NCI-H774 (cell line): ENCODE results near the gene NUDC.

ENCODE experiments used
- DNase-seq: peaks from one replicate; lab custom pipeline; 2025; lab: John Stamatoyannopoulos, UW

NUDC gene

DNA sequence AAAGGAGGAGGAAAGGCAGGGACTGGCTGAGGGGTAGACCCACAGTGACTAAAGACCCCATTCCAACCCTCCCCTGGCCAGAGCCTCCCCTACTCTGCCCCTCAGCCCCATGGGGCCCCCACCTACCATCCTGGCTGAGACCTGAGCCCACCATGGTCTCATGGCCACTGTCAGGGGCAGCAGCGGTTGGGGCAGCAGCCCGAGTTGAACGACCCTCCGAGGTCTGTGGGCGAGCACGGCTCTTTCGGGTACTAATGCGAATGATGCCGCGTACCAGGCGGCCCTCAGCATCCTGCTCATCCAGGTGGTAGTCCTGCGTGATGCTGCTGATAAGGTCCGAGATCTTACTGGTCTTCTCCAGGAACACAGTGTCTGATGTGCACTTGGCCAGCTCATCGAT, 29.7 kb downstream of the NUDC start:
- no peak for DNase-seq

DNA sequence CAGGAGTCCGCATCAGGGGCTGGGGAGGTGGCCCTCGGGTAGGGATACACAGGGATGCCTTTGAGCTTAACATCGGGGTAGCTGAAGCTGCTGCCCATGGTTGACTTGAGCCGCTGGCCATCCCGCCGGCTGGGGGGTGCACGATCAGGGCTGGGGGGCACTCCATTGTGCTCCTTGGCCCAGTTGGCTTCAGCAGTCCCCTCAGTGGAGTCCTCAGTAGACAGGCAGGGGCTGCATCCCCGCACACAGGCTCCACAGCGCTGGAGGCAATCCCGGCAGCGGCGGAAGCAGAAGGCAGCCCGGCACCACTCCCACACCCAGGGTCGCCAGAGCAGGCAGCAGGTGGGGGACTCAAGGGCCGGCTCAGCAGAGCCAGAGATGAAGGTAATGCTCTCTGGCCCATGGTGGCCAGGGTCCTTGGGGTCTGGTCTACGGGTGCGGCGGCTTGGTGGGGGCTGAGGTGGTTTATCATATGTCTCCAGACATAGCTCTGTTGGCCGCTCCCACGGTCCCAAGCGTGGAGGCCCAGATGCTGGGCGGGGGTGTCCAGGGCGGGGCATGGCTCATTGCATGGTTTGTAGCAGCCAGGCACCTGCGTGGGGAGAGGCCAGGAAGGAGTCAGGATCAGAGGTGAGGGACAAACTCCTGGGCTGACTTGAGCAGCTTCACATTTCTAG, 30.4 kb downstream of the NUDC start:
- DNase-seq: no peak

DNA sequence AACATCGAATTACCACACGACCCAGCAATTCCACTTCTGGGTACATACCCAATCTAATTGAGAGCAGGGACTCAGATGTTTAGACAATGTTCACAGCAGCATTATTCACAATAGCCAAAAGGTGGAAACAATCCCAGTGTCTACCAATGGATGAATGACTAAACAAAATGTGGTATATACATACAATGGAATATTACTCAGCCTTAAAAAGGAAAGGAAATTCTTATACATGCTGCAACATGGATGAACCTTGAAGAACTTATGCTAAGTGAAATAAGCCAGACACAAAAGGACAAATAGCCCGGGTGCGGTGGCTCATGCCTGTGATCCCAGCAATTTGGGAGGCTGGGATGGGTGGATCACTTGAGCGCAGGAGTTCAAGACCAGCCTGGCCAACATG, 31.8 kb downstream of the NUDC start:
- no peak for DNase-seq

DNA sequence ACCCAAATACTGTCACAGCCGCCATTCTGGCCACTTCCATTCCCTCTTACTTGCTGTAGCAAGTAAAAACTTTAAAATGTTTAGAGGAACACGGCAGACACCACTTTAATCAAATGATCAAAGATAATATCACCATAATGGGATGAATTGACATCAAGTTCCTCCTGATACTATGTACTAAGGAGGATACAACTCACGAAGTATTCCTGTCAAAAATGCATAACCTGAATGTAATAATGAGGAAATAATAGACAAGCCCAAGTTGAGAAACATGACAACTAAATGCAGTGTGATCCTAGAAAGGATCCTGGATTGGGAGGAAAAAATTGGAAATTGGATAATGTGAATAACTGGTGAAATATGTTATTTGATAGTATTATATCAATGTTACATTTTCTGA, 34.8 kb downstream of the NUDC start:
- DNase-seq: no peak

DNA sequence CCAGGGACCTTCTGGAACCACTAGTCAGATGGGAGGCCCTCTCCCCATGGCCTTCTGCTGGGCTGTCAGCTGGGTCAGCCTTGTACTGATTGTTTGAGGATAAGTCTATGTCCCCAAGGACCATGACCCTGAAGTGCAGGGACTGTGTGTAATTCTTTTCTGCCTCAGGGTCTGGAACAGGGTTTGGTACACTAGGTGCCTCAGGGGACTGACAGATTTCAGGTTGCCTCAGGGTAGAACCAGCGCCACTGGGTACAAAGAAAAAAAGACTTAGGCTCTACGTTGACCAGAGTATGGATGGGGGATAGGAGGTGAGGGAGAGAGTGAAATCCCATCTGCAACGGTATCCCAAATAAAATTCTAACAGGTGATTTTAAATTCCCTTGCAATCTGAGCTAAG, 35.8 kb downstream of the NUDC start:
- no peak for DNase-seq

DNA sequence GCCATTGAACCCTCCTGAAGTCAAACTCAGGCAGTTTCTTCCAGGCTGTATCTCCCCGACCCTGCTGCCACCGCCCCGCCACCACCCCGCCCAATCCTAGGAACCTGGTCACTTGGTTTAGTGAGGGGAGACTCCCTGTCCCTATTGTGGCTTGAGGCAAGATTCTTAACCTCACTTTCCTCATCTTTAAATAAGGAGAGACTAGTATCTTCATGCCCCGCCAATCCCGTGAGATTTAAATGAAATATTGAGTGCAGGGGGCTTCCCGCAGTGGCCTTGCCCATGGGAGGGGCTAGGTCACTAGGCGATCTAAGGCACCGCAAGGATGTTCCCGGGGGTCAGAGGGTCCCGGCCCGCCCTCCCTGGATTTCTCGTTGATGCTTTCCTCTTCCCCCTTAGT, 37.7 kb downstream of the NUDC start:
- no peak for DNase-seq

DNA sequence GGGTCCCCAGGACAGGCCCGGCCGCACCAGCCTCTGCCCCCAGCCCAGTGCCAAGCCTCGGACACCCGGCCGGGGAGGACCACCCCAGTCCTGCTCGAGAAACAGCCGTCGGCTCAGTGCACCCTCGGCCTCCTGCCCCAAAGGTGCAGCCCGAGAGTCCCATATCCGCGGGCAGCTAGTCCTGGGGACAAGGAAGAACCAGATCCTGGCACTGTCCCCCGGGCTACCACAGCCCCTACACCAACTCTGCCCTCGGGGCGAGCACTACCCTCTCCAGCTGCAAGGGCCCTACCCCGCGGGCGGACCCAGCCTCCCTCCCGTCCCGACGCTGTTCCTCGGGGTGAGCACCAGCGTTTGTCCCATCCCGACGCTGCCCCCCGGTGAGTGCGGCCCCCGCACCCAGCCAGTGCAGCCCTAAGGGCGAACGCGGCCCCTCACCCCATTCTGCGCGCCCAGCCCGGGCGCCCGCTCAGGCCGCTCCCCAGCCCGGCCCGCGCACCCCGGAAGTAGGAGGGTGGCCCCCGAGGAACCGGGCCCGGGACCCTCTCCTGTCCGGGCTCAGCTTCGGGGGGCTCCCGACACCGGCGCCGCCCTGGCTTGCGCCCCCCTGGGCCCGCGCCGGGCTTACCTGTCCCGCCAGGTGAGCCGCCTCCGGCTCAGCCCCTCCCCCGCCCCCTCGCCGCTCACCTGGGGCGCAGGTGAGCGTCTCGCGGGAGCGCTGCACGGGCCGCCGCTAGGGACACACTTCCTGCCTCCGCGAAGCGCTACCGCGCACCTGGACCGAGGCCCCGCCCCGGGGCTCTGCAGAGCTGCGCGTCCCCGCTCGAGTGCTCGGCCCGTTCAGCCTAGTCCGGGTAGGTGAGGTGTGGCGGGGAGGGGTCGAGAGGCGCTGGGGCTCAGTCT, 38.4 kb downstream of the NUDC start, which contains the start of gene KDF1:
KDF1 (minus strand) TSS at position 747 of the 903 bp plus-strand sequence. CDS start 8,088 bp downstream, outside the sequence.
- peak; percentile 53 for DNase-seq

DNA sequence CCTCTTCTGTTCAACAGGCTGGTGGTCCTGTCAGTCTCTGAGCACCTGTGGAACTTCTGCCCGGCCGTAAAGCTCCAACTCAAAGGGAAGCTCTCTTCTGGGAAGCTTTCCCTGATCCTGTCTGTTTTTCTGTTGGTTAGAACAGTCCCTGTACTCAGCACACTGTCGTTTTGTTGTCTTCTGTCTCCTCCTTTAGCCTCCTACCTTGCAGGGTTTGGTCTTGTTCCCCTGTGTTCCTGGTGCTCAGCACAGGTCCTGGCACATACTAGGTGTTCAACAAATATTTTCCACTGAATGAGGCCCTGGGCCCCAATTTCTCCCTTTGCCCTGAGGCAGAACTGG, 39.1 kb downstream of the NUDC start:
- DNase-seq: no peak

DNA sequence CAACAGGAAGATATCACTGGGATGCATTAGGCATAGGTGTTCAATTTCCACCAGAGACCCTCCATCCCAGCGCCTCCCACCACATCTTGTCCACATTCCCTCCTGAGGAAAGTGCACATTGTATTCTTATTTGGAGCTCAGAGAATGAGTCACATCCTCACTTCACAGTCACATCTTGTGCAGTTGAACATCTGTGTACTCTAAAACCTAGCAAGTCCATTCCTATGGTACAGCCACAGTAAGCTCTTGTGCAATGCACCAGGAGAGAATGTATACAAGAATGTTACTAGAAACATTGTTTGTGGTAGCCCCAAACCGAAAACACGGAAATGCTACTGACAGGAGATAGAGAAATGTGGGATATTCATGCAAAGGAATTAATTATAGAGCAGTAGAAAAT, 40.3 kb downstream of the NUDC start:
- DNase-seq: no peak

DNA sequence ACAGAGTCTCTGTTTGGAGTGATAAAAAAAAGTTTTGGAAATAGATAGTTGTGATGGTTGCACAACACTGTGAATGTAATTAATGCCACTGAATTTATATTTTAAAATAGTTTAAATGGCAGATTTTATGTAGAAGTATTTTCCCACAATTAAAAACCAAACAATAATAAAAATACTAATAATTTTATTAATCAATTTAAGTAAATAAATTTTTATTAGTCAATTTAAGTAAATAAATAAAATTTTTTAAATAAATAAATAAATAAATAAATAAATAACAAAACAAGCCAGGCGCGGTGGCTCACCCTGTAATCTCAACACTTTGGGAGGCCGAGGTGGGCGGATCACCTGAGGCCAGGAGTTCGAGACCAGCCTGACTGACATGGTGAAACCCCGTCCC, 43.7 kb downstream of the NUDC start:
- no peak for DNase-seq

DNA sequence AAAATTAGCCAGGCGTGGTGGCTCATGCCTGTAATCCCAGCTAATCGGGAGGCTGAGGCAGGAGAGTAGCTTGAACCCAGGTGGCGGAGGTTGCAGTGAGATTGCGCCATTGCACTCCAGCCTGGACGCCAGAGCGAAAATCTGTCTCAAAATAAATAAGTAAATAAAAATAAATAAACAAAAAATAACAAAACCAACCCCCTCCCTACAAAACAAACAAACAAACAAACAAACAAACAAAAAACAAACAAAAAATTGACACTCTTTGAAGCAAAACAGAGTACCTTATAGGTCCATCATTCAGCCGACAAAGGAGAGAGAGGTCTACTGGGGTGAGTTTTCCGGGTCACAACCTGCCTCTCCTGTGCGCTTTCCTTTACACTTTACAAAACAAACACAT, 44.1 kb downstream of the NUDC start:
- DNase-seq: no peak

DNA sequence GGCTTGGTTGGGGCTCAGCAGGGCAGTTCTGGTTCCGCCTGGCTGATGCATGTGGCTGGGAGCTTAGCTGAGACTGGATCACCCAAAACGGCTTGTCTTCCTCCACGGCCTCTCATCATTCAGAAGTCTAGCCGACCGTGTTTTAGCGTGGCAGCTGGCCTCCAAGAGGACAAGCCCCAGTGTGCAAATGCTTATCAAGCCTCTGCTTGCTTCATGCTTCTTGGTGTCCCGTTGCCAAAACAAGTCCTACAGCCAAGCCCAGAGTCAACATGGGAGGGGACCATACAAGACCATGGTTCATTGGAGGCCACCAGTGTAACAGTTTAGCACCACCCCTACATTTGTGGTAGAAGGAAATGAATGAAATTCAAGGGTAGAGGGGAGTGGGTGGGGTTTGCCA, 49.3 kb downstream of the NUDC start:
- no peak for DNase-seq

DNA sequence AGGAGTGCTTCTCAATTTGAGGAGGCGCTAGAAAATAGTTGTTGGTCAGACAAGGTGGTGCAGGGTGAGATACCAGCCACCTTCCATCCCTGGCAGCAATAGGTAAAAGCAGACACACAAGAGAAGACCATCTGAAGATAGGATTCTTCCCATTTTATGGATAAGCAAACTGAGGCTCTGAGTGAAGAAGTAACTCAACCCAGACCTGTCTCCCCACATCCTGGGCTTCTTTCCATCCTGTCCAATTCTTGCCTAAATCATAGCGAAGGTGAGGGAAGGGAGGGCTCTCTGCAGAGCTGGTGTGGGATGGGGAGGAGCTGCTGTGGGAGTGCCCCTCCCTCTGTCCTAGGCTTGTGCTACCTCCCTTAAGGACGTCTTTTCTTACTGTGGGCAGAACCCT, 50.0 kb downstream of the NUDC start:
- DNase-seq: no peak

DNA sequence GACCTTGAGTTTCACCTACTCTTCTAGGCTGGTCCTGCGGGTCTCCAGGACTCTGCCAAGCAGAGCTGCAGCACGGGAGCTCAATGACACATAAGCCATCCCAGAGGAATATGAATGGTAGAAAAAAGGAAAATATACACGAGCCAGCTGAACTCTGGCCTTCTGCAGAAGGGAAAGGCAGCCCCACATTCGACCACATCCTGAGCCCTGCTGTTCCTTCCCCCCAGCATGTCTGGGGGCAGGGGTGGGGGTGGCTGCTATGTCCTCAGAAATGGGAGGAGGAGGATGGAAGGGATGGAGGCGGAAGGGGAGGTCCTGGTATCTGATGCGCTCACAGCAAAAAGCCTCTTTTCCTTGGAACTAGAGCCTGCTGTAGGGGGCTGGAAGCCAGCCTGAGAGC, 50.8 kb downstream of the NUDC start:
- no peak for DNase-seq

DNA sequence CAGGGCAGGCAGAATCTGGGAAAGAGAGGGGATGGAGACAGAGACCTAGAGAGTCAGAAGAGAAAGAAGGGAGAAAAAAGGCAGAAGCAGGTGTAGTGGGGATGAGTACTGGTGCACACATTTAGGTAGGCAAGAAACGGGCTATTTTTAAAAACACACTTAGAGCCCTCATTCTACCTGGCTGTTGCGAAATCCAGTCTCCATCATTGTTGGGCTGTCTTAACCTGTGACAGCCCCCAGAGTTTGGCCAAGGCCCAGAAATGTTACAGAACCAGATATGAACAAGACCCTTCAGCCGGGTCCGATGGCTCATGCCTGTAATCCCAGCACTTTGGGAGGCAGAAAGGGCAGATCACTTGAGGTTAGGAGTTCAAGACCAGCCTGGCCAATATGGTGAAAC, 51.3 kb downstream of the NUDC start:
- DNase-seq: no peak

DNA sequence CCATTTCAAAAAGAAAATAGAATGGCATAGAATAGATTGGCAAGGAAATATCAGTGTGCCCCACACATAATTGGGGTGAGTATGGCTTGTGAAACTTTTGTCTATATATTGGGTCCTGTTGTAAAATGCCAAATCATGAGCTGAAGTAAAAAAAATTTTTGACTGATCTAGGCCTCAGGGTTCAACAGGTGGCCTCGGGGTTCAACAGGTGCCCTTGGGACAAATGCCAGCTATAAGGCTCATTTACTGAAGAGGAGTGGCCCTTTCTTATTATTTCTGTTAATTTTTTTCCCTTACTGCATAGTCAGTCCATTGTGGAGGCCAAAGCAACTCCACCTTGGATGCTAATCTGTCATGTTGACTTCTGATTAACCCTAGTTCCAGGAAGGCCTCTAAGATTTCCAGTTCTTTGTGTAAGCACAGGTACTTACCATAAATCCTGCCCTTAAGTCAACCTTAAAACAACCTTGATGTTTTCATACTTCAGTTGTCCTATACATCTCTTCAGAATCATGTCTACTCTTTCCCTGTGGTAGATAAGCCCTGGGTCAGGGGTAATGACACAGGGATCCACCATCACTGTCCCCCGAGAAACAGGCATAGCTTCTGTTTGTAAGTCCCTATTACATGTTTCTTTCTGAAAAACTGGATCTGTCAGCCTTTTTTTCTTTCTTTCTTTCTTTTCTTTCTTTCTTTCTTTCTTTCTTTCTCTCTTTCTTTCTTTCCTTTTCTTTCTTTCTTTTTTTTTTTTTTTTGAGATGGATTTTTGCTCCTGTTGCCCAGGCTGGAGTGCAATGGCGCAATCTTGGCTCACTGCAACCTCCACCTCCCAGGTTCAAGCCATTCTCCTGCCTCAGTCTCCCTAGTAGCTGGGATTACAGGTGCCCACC, 55.3 kb downstream of the NUDC start:
- no peak for DNase-seq

DNA sequence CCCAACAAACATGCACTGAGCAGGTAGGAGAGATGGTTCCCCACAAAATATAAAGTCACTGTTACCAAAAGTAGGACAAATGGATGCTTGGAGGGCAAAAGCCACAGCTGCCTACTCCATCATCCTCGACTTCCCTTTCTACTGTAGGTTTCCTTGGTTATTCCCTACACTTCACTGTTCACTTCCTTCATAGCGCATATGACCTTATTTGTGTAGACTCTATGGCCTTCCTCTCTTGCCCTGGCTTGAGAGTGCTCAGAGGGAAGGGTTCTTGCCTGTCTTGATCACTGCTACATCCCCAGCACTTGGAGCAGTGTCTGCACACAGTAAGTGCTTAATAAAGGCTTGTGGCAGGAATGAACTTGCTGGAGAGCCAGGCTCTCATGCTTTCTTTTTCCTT, 57.4 kb downstream of the NUDC start:
- no peak for DNase-seq

DNA sequence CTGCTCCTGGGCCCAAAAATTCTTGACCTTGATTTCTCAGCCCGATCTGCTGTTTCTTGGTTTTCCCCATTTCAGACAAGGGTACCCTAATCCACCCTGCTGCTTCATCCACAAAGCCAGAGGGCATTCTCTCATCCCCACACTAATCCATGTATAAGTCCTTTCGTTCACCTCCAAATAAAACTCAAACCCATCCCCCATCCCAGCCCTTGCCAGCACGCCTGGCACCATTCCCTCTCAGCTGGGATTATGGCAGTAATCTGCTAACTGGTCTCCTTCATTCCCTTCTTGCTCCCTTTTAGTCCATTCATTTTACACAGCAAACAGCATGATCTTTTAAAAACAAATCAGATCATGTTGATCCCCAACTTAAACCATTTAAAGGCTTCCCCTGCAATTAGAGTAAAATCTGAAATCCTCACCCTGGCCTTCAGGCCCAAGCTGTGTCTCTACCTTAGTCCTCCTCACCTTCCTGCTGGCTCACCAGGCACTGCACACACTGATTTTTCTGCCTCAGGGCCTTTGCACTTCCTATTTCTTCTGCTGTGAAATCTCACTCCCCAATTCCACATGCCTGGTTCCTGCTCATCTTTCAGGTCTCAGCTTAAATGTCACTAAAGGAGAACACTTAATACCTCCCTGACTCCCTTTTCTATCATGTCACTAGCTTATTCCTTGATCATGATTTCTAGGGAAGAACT, 59.8 kb downstream of the NUDC start:
- DNase-seq: no peak

DNA sequence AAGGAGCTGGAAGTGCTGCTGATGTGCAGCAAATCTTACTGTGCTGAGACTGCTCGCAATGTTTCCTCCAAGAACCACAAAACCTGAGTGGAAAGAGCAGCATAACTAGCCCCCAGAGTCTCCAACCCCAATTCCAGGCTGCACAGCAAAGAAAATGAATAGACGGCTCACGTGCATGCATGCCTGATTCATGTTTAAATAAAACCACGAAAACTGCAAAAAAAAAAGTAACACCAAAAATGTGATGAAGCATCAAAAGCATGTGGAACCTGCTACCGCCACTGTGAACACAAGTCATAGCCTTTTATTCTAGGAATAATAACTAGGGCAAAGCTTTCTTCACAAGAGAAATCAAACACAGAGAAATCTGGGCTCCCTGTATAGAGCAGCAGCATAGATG, 62.3 kb downstream of the NUDC start:
- no peak for DNase-seq

DNA sequence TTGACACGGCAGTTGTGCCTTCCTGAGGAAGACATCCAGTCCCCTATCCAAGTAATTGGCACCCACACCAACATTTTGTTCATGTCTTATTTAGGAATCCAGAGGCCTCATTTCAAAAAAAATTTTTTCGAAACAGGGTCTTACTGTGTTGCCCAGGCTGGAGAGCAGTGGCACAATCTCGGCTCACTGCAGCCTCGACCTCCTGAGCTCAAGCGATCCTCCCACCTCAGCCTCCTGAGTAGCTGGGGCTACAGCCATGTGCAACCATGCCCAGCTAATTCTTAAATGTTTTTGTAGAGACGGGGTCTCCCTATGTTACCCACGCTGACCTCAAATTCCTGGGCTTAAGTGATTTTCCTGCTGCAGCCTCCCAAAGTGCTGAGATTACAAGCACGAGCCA, 62.7 kb downstream of the NUDC start:
- no peak for DNase-seq

DNA sequence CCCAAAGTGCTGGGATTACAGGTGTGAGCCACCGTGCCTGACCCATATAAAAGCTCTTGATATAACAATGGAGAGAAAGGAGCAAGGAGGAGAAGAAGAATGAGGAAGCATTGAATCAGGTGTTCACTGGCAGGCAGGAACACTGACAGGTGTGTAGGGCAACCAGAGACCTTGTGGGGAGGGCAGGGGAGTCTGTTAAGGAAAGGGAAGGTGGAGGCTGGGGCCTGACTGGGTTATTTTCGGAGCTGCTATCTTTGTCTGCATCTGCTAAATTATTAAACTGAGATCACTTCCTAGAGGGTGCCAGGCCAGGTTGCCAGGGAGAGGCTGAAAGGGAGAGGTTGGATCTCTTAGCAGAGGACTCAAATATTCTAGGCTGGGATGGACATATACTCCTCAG, 65.1 kb downstream of the NUDC start:
- DNase-seq: no peak
